Small intestine (tissue), 7 donors: ENCODE data around the gene BMPR1B. TPM values are rescaled to one million over a fixed set of nuclear protein-coding genes. Genes with fewer than 3 reads are reported as not detected.
"Not testable (repeated sequence)": the region's sequence is repeated elsewhere in the genome, so short reads cannot be mapped to it uniquely, and the experiment has no call there.

Source experiments
- DNase-seq, 2 donors: peaks; one replicate each; pipeline versions ENCODE4 v3.0.0 to v3.0.0-alpha.2; 2013
- FAIRE-seq: peaks from 2 replicates; lab custom pipeline; 2012; peaks lifted over from hg19 to GRCh38; lab: Jason Lieb, UNC
- H3K27ac ChIP-seq, 3 donors: one replicate each; pipeline ENCODE4 v1.5.1; 2013; ENCODE audit warnings: low read length in 2 of 3, mild to moderate bottlenecking in 2 of 3, control low read depth in 1 of 3, inconsistent platforms in 1 of 3, low read depth in 1 of 3, moderate library complexity in 1 of 3
- H3K27me3 ChIP-seq, 3 donors: one replicate each; pipeline ENCODE4 v1.6.1; 2013; ENCODE audit warnings: low read length in 3 of 3, inconsistent platforms in 1 of 3; ENCODE audit not compliant: control insufficient read depth in 3 of 3, insufficient read depth in 3 of 3
- H3K36me3 ChIP-seq, 3 donors: one replicate each; pipeline ENCODE4 v1.6.1; 2013; ENCODE audit warnings: low read length in 3 of 3, inconsistent platforms in 1 of 3, low read depth in 1 of 3, mild to moderate bottlenecking in 1 of 3, moderate library complexity in 1 of 3; ENCODE audit not compliant: control insufficient read depth in 3 of 3, insufficient read depth in 2 of 3
- H3K4me1 ChIP-seq, 3 donors: one replicate each; pipeline ENCODE4 v1.6.1; 2013; ENCODE audit warnings: low read length in 2 of 3, inconsistent platforms in 1 of 3, low read depth in 1 of 3, mild to moderate bottlenecking in 1 of 3, moderate library complexity in 1 of 3; ENCODE audit not compliant: control insufficient read depth in 3 of 3, insufficient read depth in 2 of 3
- H3K4me3 ChIP-seq, 3 donors: one replicate each; pipeline ENCODE4 v1.5.1; 2013; ENCODE audit warnings: low read length in 3 of 3, control low read depth in 1 of 3, inconsistent platforms in 1 of 3, low read depth in 1 of 3, mild to moderate bottlenecking in 1 of 3, moderate library complexity in 1 of 3
- H3K9me3 ChIP-seq, 2 donors: one replicate each; pipeline ENCODE4 v1.6.1; 2013; ENCODE audit warnings: low read depth in 1 of 2, low read length in 1 of 2; ENCODE audit not compliant: control insufficient read depth in 2 of 2, insufficient read depth in 1 of 2
- WGBS, 3 donors: extraction: QIAGEN DNeasy Blood & Tissue Kit; methylation state at CpG; one replicate each; pipeline ENCODE4 v1.1.7; 2013; 5-methylcytosine and 5-hydroxymethylcytosine counted together
- polyA plus RNA-seq, 4 donors: library from polyadenylated mRNA; stranded (reverse) in 3 of 4; unstranded in 1 of 4; fragments of 200-250 nt in 3 of 4; fragments of 120-200 nt in 1 of 4; gene quantifications; one replicate each; pipeline versions ENCODE4 v1.2.1 to v1.2.3, GENCODE V29; 2013
- donor health status: healthy with polysubstance abuse.
- donor health status: control.
- donor health status: control.
- donor health status: Bipolar disorder and iron deficiency.
- donor health status: healthy.

Gene BMPR1B
- polyA plus RNA-seq, 4 donors: 0.07 to 0.10 TPM; not detected in 2

- WGBS, 3 donors: 16 to 46% (median 28%) methylated on average over 6 of the region's 6 CpGs
- Histone ChIP-seq H3K27me3 (no peaks in the 10 kb centered on the region), H3K27ac (no peak overlapping the region), H3K9me3 (no peaks in the 10 kb centered on the region), H3K4me3 (peak overlapping the region in 1 of 3 donors; percentile 4), H3K36me3 (no peaks in the 10 kb centered on the region), H3K4me1 (no peaks in the 10 kb centered on the region)
- DNase-seq (peak in 1 of 2 donors; percentile 61), FAIRE-seq (no peak)
These were observed 360.7 kb downstream of the BMPR1B start for GRCh38 chr4:95118497-95118896.

DNA sequence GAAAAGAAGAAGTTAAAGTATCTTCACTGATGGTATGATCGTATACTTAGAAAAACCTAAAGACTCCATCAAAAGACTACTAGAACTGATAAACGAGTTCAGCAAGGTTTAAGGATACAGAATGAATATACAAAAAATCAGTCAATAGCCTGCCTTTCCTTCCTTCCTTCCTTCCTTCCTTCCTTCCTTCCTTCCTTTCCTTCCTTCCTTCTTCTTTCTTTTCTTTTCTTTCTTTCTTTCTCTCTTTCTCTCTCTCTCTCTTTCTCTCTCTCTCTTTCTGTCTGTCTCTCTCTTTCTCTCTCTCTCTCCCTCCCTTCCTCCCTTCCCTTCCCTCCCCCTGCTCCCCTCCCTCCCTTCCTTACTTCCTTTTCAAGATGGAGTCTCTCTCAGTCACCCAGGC lies 362.7 kb downstream of the BMPR1B start:
- no peak overlapping the region for H3K27ac ChIP-seq
- no peaks in the 10 kb centered on the region for H3K36me3 ChIP-seq
- H3K9me3 ChIP-seq: no peaks in the 10 kb centered on the region
- WGBS, 3 donors: 81 to 88% (median 82%) methylated on average over 2 of the region's 2 CpGs
- no peaks in the 10 kb centered on the region for H3K27me3 ChIP-seq
- H3K4me1 ChIP-seq: no peaks in the 10 kb centered on the region
- DNase-seq: no peak
- no peak overlapping the region for H3K4me3 ChIP-seq
- no peak for FAIRE-seq

DNA sequence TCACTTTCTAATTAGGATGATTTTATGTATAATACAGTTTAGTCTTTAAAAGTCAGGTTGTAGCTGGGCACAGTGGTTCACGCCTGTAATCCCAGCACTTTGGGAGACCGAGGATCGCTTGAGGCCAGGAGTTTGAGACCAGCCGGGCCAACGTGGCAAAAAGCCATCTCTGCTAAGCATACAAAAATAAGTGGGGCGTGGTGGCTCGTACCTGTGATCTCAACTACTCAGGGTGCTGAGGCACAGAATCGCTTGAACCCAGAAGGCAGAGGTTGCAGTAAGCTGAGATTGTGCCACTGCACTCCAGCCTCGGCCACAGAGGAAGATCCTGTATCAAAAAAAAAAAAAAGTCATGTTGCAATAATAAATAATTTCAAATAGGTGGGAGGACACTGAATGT lies 364.2 kb downstream of the BMPR1B start:
- Histone ChIP-seq H3K9me3 (no peaks in the 10 kb centered on the region), H3K27me3 (no peaks in the 10 kb centered on the region), H3K4me1 (no peaks in the 10 kb centered on the region), H3K4me3 (no peak overlapping the region), H3K36me3 (no peaks in the 10 kb centered on the region), H3K27ac (no peak overlapping the region)
- WGBS, 3 donors: 70 to 82% (median 77%) methylated on average over 9 of the region's 9 CpGs
- FAIRE-seq: no peak
- DNase-seq: no peak

GRCh38 chr4:95124906-95125504 lies 367.2 kb downstream of the BMPR1B start:
- Histone ChIP-seq H3K4me1 (peaks cover 0 to 4% (median 0%) of the 10 kb centered on the region in 3 donors), H3K27ac (no peak overlapping the region), H3K4me3 (no peak overlapping the region), H3K9me3 (no peaks in the 10 kb centered on the region), H3K27me3 (no peaks in the 10 kb centered on the region), H3K36me3 (no peaks in the 10 kb centered on the region)
- DNase-seq (peak; percentile 28 to 54), FAIRE-seq (no peak)
- WGBS, 3 donors: 49 to 57% (median 55%) methylated on average over 4 of the region's 4 CpGs

- Histone ChIP-seq H3K27me3 (no peaks in the 10 kb centered on the region), H3K36me3 (no peaks in the 10 kb centered on the region), H3K9me3 (no peaks in the 10 kb centered on the region), H3K4me1 (peaks cover 0 to 10% (median 0%) of the 10 kb centered on the region in 3 donors), H3K4me3 (no peak overlapping the region), H3K27ac (no peak overlapping the region)
- 73 to 91% (median 83%) methylated on average over 4 of the region's 4 CpGs for WGBS, 3 donors
- DNase-seq: no peak
- FAIRE-seq: no peak
These were observed 371.3 kb downstream of the BMPR1B start for GRCh38 chr4:95129031-95129430.

DNA sequence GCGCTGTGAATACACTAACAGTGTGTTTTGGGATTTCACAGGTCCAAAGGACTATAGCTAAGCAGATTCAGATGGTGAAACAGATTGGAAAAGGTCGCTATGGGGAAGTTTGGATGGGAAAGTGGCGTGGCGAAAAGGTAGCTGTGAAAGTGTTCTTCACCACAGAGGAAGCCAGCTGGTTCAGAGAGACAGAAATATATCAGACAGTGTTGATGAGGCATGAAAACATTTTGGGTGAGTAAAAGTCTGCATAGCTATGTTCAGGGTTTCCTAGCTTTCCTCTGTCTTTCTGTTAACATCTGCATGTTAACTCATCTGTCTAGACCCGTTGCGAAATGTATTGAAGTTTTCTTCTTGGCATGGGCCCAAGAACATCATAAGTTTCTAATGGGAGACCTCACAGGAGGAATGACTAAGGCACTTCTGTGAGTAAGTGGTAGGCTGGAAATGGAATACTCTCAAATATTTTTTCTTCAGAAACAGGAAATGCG lies 372.1 kb downstream of the BMPR1B start:
- peak; percentile 8 to 85 for DNase-seq
- 38 to 48% (median 42%) methylated on average over 7 of the region's 7 CpGs for WGBS, 3 donors
- no peak for FAIRE-seq

DNA sequence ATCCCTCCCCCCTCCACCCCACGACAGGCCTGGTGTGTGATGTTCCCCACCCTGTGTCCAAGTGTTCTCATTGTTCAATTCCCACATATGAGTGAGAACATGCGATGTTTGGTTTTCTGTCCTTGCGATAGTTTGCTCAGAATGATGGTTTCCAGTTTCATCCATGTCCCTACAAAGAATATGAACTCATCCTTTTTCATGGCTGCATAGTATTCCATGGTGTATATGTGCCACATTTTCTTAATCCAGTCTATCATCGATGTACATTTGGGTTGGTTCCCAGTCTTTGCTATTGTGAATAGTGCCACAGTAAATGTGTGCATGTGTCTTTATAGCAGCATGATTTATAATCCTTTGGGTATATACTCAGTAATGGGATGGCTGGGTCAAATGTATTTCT lies 376.3 kb downstream of the BMPR1B start:
- H3K36me3 ChIP-seq, H3K27ac ChIP-seq, H3K27me3 ChIP-seq, FAIRE-seq, H3K9me3 ChIP-seq, DNase-seq, H3K4me3 ChIP-seq: not testable (repeated sequence)
- H3K4me1 ChIP-seq: peaks cover 0 to 10% (median 0%) of the 10 kb centered on the region in 3 donors
- 90 to 96% (median 94%) methylated on average over 4 of the region's 4 CpGs for WGBS, 3 donors

More for the DNA sequence above, 372.1 kb downstream of the BMPR1B start:
- Histone ChIP-seq H3K27me3 (no peaks in the 10 kb centered on the region), H3K4me1 (peaks cover 0 to 10% (median 0%) of the 10 kb centered on the region in 3 donors), H3K4me3 (no peak overlapping the region), H3K36me3 (no peaks in the 10 kb centered on the region), H3K27ac (peak overlapping the region in 1 of 3 donors; percentile 43), H3K9me3 (no peaks in the 10 kb centered on the region)

DNA sequence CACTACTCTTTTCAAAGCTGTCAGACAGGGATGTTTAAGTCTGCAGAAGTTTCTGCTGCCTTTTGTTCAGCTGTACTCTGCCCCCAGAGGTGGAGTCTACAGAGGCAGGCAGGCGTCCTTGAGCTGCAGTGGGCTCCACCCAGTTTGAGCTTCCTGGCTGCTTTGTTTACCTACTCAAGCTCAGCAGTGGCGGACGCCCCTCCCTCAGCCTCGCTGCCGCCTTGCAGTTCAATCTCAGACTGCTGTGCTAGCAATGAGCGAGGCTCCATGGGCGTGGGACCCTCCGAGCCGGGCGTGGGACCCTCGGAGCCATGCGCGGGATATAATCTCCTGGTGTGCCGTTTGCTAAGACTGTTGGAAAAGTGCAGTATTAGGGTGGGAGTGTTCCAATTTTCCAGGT lies 381.7 kb downstream of the BMPR1B start:
- not testable (repeated sequence) for H3K36me3 ChIP-seq, DNase-seq, H3K27me3 ChIP-seq, H3K4me3 ChIP-seq, FAIRE-seq, H3K4me1 ChIP-seq, H3K27ac ChIP-seq
- 89 to 95% (median 89%) methylated on average over 14 of the region's 14 CpGs for WGBS, 3 donors
- peaks cover 0 to 10% of the 10 kb centered on the region in 2 donors for H3K9me3 ChIP-seq
